Upper lobe of left lung (tissue), 6 donors: ENCODE measurements around the gene TTC23L. TPM values are rescaled to one million over a fixed set of nuclear protein-coding genes. Genes with fewer than 3 reads are reported as not detected.

ENCODE experiments used
- ATAC-seq, 2 donors: fragments of 200-7000 bp; cut with Tn5 transposase; one replicate each; pipeline ENCODE4 v1.9.1; 2022; ENCODE audit warnings: mild to moderate bottlenecking in 2 of 2, moderate library complexity in 2 of 2; ENCODE audit not compliant: low FRiP score in 2 of 2
- DNase-seq, 2 donors: peaks; one replicate each; pipeline ENCODE4 v3.0.0-alpha.2; 2019 to 2020
- H3K27ac ChIP-seq, 4 donors: fragments of 200-600 bp; sonication (generic); one replicate each; pipeline ENCODE4 v1.5.1; 2016 to 2019
- H3K27me3 ChIP-seq, 4 donors: fragments of 200-600 bp; sonication (generic); one replicate each; pipeline ENCODE4 v1.5.1; 2017 to 2019
- H3K36me3 ChIP-seq, 4 donors: fragments of 200-600 bp; sonication (generic); one replicate each; pipeline ENCODE4 v1.5.1; 2016 to 2019
- H3K4me1 ChIP-seq, 4 donors: fragments of 200-600 bp; sonication (generic); one replicate each; pipeline ENCODE4 v1.5.1; 2018 to 2019
- H3K4me3 ChIP-seq, 4 donors: fragments of 200-600 bp; sonication (generic); one replicate each; pipeline ENCODE4 v1.5.1; 2017 to 2019; ENCODE audit warnings: mild to moderate bottlenecking in 2 of 4, moderate library complexity in 1 of 4
- H3K9me3 ChIP-seq, 4 donors: fragments of 200-600 bp; sonication (generic); one replicate each; pipeline ENCODE4 v1.5.1; 2018 to 2019
- EP300 ChIP-seq, 4 donors: sonication (generic); formaldehyde crosslinking; IDR thresholded peaks; one replicate each; pipeline ENCODE4 v1.5.1; 2017; ENCODE audit warnings: antibody characterized with exemption in 4 of 4, control low read depth in 2 of 4
- POLR2A ChIP-seq, 4 donors: fragments of 450-650 bp; IDR thresholded peaks; one replicate each; pipeline ENCODE4 v1.5.1; 2016 to 2017; ENCODE audit warnings: antibody characterized with exemption in 4 of 4, mild to moderate bottlenecking in 2 of 4
- POLR2AphosphoS5 ChIP-seq, 2 donors: sonication (generic); formaldehyde crosslinking; IDR thresholded peaks; one replicate each; pipeline ENCODE4 v1.5.1; 2017; ENCODE audit warnings: antibody characterized with exemption in 2 of 2
- WGBS, 2 donors: methylation state at CpG; one replicate each; pipeline ENCODE4 v1.1.5; 2017 to 2018; 5-methylcytosine and 5-hydroxymethylcytosine counted together
- total RNA-seq, 6 donors: library from RNA; depleted of rRNA in 4 of 6; stranded (reverse); fragments of >200 nt in 4 of 6; gene quantifications; one replicate each; pipeline versions ENCODE4 v1.1.0 to v1.2.1, GENCODE V29; 2016 to 2021
- TF ChIP-seq, protein P1 (sequence below), 6 experiments: fragments of 450-650 bp in 4 of 6; fragments of 200-600 bp in 2 of 6; sonication (generic) in 2 of 6; IDR thresholded peaks; one replicate each; pipeline ENCODE4 v1.5.1; 2016 to 2019; ENCODE audit warnings: antibody characterized with exemption in 6 of 6
- donor health status: DM: no; HTN: no; CAD: no; lungs with moderate emphysema.
- donor health status: DM: no; HTN: yes; CAD: no; lungs with severe emphysema.

Gene TTC23L
- total RNA-seq, 6 donors from 2014 or later: 0.11 to 4.7 (median 1.0) TPM; not detected in 1

- H3K27me3 ChIP-seq: no peaks in the 10 kb centered on the region
- H3K9me3 ChIP-seq: no peaks in the 10 kb centered on the region
- peaks cover 9 to 44% (median 17%) of the 10 kb centered on the region in 4 donors for H3K36me3 ChIP-seq
- H3K4me1 ChIP-seq: peaks cover 18 to 36% (median 33%) of the 10 kb centered on the region in 4 donors
- 87 to 96% methylated on average over 5 of the region's 5 CpGs for WGBS, 2 donors
- peak overlapping the region in 1 of 4 donors; percentile 1 for H3K27ac ChIP-seq
- DNase-seq (no peak), ATAC-seq (no peak)
- no peak for TF ChIP-seq POLR2A (IDR thresholded peaks at IDR 0.05)
- TF ChIP-seq, protein P1, sequence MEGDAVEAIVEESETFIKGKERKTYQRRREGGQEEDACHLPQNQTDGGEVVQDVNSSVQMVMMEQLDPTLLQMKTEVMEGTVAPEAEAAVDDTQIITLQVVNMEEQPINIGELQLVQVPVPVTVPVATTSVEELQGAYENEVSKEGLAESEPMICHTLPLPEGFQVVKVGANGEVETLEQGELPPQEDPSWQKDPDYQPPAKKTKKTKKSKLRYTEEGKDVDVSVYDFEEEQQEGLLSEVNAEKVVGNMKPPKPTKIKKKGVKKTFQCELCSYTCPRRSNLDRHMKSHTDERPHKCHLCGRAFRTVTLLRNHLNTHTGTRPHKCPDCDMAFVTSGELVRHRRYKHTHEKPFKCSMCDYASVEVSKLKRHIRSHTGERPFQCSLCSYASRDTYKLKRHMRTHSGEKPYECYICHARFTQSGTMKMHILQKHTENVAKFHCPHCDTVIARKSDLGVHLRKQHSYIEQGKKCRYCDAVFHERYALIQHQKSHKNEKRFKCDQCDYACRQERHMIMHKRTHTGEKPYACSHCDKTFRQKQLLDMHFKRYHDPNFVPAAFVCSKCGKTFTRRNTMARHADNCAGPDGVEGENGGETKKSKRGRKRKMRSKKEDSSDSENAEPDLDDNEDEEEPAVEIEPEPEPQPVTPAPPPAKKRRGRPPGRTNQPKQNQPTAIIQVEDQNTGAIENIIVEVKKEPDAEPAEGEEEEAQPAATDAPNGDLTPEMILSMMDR (IDR thresholded peaks at IDR 0.05): no peak
- no peak for TF ChIP-seq POLR2AphosphoS5 (IDR thresholded peaks at IDR 0.05)
- no peak for TF ChIP-seq EP300 (IDR thresholded peaks at IDR 0.05)
- no peak overlapping the region for H3K4me3 ChIP-seq
Measured at GRCh38 chr5:34927785-34928184, 88.8 kb downstream of the TTC23L start.

- Histone ChIP-seq H3K36me3 (peaks cover 9 to 39% (median 12%) of the 10 kb centered on the region in 4 donors), H3K27me3 (no peaks in the 10 kb centered on the region), H3K9me3 (no peaks in the 10 kb centered on the region), H3K27ac (peak overlapping the region in 1 of 4 donors; percentile 98), H3K4me3 (peak overlapping the region in 1 of 4 donors; percentile 74), H3K4me1 (peaks cover 18 to 34% (median 31%) of the 10 kb centered on the region in 4 donors)
- no peak for DNase-seq
- TF ChIP-seq POLR2AphosphoS5 (IDR thresholded peaks at IDR 0.05) (no peak), EP300 (IDR thresholded peaks at IDR 0.05) (no peak), POLR2A (IDR thresholded peaks at IDR 0.05) (no peak)
- TF ChIP-seq, protein P1 (IDR thresholded peaks at IDR 0.05): no peak
- ATAC-seq: no peak
- WGBS, 2 donors: 84 to 88% methylated on average over 5 of the region's 5 CpGs
Measured at GRCh38 chr5:34928267-34928666, 89.3 kb downstream of the TTC23L start.

DNA sequence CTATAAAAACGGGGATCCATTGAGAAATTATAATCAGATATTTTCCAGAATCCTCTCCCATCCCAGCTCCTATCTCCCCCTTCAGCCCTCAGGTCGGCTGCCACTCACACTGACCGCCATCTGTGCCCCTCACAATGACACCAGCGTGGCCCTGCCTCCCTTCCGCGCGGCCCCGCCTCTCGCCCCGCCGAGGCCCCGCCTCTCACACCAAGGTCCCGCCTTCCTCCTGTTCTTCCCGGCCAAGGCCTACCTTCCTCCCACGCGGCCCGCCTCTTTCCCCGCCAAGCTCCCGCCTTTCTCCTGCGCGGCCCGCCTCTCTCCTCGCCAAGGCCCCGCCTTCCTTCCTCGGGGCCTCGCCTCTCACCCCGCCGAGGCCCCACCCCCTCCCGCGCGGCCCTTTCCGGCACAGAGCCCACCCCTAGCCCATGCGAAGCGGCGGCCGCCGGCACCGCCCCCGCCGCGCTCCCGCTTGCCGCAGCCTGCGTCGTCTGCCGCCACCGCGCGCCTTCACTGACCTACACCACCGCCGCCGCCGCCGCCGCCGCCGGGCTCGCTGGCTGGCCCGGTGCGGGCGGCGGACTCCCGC, 90.3 kb downstream of the TTC23L start, which contains the start of gene DNAJC21:
Gene DNAJC21, plus strand, starts transcription at position 426 of the 586 bp plus-strand sequence. CDS start 261 bp downstream, outside the sequence.
- H3K27ac ChIP-seq: peak within 1 kb of the TSS; percentile 89 to 98 (median 94)
- 0% methylated on average over 32 to 43 of the region's 63 CpGs for WGBS, 2 donors
- H3K36me3 ChIP-seq: peaks cover 5 to 33% (median 12%) of the 10 kb centered on the region in 4 donors
- peak; percentile 98 to 99 for DNase-seq
- peak; percentile 99 for ATAC-seq
- H3K4me1 ChIP-seq: peaks cover 18 to 30% (median 23%) of the 10 kb centered on the region in 4 donors
- TF ChIP-seq, protein P1 (IDR thresholded peaks at IDR 0.05): no peak
- TF ChIP-seq POLR2A (IDR thresholded peaks at IDR 0.05) (peak in 1 of 4 donors; percentile 58), POLR2AphosphoS5 (IDR thresholded peaks at IDR 0.05) (peak; percentile 18 to 51), EP300 (IDR thresholded peaks at IDR 0.05) (no peak)
- no peaks in the 10 kb centered on the region for H3K27me3 ChIP-seq
- H3K4me3 ChIP-seq: peak within 1 kb of the TSS; percentile 66 to 93 (median 79)
- no peaks in the 10 kb centered on the region for H3K9me3 ChIP-seq

DNA sequence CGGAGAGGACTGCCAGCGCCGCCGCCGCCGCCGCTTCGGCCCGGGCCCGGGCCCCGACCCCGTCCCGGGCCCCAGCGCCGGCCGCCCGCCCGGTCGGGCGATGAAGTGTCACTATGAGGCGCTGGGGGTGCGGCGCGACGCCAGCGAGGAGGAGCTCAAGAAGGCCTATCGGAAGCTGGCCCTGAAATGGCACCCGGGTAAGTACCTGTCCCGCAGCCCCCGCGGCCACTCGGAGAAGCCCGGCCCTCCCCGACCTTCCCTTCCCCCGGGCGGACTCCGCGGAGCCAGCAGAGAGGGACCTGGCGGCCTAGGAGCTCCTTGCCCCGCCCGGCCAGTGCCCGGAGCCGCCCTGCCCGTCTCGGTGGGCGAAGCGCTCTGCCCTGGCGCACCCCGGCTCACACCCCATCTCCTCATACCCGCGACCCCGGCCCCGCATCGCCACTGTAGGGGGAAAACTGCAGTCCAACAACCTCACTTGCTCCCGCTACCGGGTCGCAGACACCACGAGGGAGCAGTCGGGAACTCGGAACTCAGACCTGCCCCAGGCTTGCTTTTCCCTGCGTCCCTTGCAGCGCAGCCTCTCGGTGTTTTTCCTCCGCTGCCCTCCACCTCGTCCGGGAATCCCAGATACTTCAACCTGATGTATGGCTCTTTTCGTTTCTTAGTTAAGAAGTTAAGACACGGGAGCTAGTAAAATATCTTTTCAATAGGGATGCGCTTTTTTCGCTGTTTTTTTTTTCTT, 90.9 kb downstream of the TTC23L start:
- 0 to 1% methylated on average over 17 to 43 of the region's 70 CpGs for WGBS, 2 donors
- no peaks in the 10 kb centered on the region for H3K9me3 ChIP-seq
- ATAC-seq (peak; percentile 83 to 91), DNase-seq (peak; percentile 94 to 98)
- H3K4me1 ChIP-seq: peaks cover 20 to 30% (median 24%) of the 10 kb centered on the region in 4 donors
- H3K36me3 ChIP-seq: peaks cover 5 to 28% (median 10%) of the 10 kb centered on the region in 4 donors
- TF ChIP-seq POLR2AphosphoS5 (IDR thresholded peaks at IDR 0.05) (peak; percentile 25 to 79), POLR2A (IDR thresholded peaks at IDR 0.05) (peak in 3 of 4 donors; percentile 65 to 86 (median 82)), EP300 (IDR thresholded peaks at IDR 0.05) (peak in 1 of 4 donors; percentile 19)
- TF ChIP-seq, protein P1 (IDR thresholded peaks at IDR 0.05): peak in 3 of 6 experiments; percentile 5 to 17 (median 15)
- peak overlapping the region; percentile 66 to 93 (median 79) for H3K4me3 ChIP-seq
- no peaks in the 10 kb centered on the region for H3K27me3 ChIP-seq
- H3K27ac ChIP-seq: peak overlapping the region; percentile 89 to 98 (median 94)
